Central memory CD8-positive, alpha-beta T cell (primary cell): ENCODE results near the gene MTHFSD.

ENCODE experiments used
- ATAC-seq: fragments of 150-1000 bp; cut with Tn5 transposase; replicated peaks from 2 replicates; pipeline ENCODE4 v1.10.0; 2022; ENCODE audit warnings: mild to moderate bottlenecking, moderate FRiP score, moderate number of reproducible peaks; ENCODE audit not compliant: poor library complexity, severe bottlenecking; ENCODE audit errors: extremely low read depth
- DNase-seq, 2 donors: peaks; one replicate each; pipeline ENCODE4 v3.0.0; 2021; ENCODE audit warnings: low spot score in 2 of 2
- H3K27ac Mint-ChIP-seq: one replicate; pipeline ENCODE4 v1.8.0; 2022; ENCODE audit warnings: low read depth, mild to moderate bottlenecking, moderate library complexity, mixed read lengths
- H3K27me3 Mint-ChIP-seq: one replicate; pipeline ENCODE4 v1.8.0; 2022; ENCODE audit warnings: mixed read lengths
- H3K36me3 Mint-ChIP-seq: one replicate; pipeline ENCODE4 v1.8.0; 2022; ENCODE audit warnings: mild to moderate bottlenecking, moderate library complexity, mixed read lengths; ENCODE audit not compliant: insufficient read depth
- H3K4me1 Mint-ChIP-seq: one replicate; pipeline ENCODE4 v1.8.0; 2022; ENCODE audit warnings: mixed read lengths
- H3K4me3 Mint-ChIP-seq: one replicate; pipeline ENCODE4 v1.8.0; 2022; ENCODE audit warnings: mild to moderate bottlenecking, moderate library complexity, mixed read lengths
- H3K9me3 Mint-ChIP-seq: one replicate; pipeline ENCODE4 v1.8.0; 2022; ENCODE audit warnings: mixed read lengths

The MTHFSD gene

GRCh38 chr16:86563469-86564345 is 8.7 kb upstream of the MTHFSD start:
- Mint-ChIP-seq H3K4me3 (peak overlapping the region; percentile 54), H3K36me3 (peaks cover 2% of the 10 kb centered on the region), H3K27ac (no peak overlapping the region), H3K27me3 (peaks cover 51% of the 10 kb centered on the region), H3K4me1 (peaks cover 15% of the 10 kb centered on the region), H3K9me3 (no peaks in the 10 kb centered on the region)
- DNase-seq, result peak; percentile 80
- peak; percentile 86 for ATAC-seq

GRCh38 chr16:86562356-86562755 is 7.3 kb upstream of the MTHFSD start:
- H3K27me3 Mint-ChIP-seq, result peaks cover 61% of the 10 kb centered on the region
- no peaks in the 10 kb centered on the region for H3K36me3 Mint-ChIP-seq
- peaks cover 15% of the 10 kb centered on the region for H3K4me1 Mint-ChIP-seq
- no peak overlapping the region for H3K27ac Mint-ChIP-seq
- no peak overlapping the region for H3K4me3 Mint-ChIP-seq
- H3K9me3 Mint-ChIP-seq, result no peaks in the 10 kb centered on the region
- ATAC-seq (no peak), DNase-seq (no peak)

GRCh38 chr16:86559802-86560305 is 4.8 kb upstream of the MTHFSD start:
- H3K27me3 Mint-ChIP-seq, result peaks cover 50% of the 10 kb centered on the region
- H3K4me1 Mint-ChIP-seq, result peaks cover 24% of the 10 kb centered on the region
- H3K36me3 Mint-ChIP-seq, result peaks cover 5% of the 10 kb centered on the region
- no peak for ATAC-seq
- H3K27ac Mint-ChIP-seq, result no peak overlapping the region
- no peak for DNase-seq
- H3K9me3 Mint-ChIP-seq, result no peaks in the 10 kb centered on the region
- no peak overlapping the region for H3K4me3 Mint-ChIP-seq

GRCh38 chr16:86558355-86559193 is 3.5 kb upstream of the MTHFSD start:
- H3K36me3 Mint-ChIP-seq, result peaks cover 12% of the 10 kb centered on the region
- H3K4me3 Mint-ChIP-seq, result no peak overlapping the region
- ATAC-seq, result no peak
- H3K27ac Mint-ChIP-seq, result no peak overlapping the region
- peaks cover 37% of the 10 kb centered on the region for H3K27me3 Mint-ChIP-seq
- no peaks in the 10 kb centered on the region for H3K9me3 Mint-ChIP-seq
- no peak for DNase-seq
- peaks cover 20% of the 10 kb centered on the region for H3K4me1 Mint-ChIP-seq

- ATAC-seq, result no peak
- Mint-ChIP-seq H3K36me3 (peaks cover 12% of the 10 kb centered on the region), H3K27ac (no peak overlapping the region), H3K27me3 (peaks cover 33% of the 10 kb centered on the region), H3K4me1 (peaks cover 21% of the 10 kb centered on the region), H3K4me3 (no peak overlapping the region), H3K9me3 (no peaks in the 10 kb centered on the region)
- DNase-seq, result no peak
These were observed 2.6 kb upstream of the MTHFSD start for GRCh38 chr16:86557587-86557986.

- Mint-ChIP-seq H3K9me3 (no peaks in the 10 kb centered on the region), H3K36me3 (peaks cover 13% of the 10 kb centered on the region), H3K4me1 (peaks cover 24% of the 10 kb centered on the region), H3K4me3 (peak overlapping the region; percentile 95), H3K27ac (no peak overlapping the region), H3K27me3 (peaks cover 33% of the 10 kb centered on the region)
- no peak for ATAC-seq
- no peak for DNase-seq
These were observed 1.5 kb upstream of the MTHFSD start for GRCh38 chr16:86556576-86556975.

- peaks cover 33% of the 10 kb centered on the region for H3K27me3 Mint-ChIP-seq
- ATAC-seq, result no peak
- H3K4me3 Mint-ChIP-seq, result peak overlapping the region; percentile 95
- peaks cover 13% of the 10 kb centered on the region for H3K36me3 Mint-ChIP-seq
- peak overlapping the region; percentile 98 for H3K27ac Mint-ChIP-seq
- H3K4me1 Mint-ChIP-seq, result peaks cover 24% of the 10 kb centered on the region
- H3K9me3 Mint-ChIP-seq, result no peaks in the 10 kb centered on the region
- no peak for DNase-seq
These were observed 655 bp upstream of the MTHFSD start for GRCh38 chr16:86555704-86556075.

GRCh38 chr16:86554599-86554916 is 477 bp downstream of the MTHFSD start:
- DNase-seq (no peak), ATAC-seq (no peak)
- peaks cover 24% of the 10 kb centered on the region for H3K4me1 Mint-ChIP-seq
- no peaks in the 10 kb centered on the region for H3K9me3 Mint-ChIP-seq
- H3K27ac Mint-ChIP-seq, result peak overlapping the region; percentile 98
- peak overlapping the region; percentile 95 for H3K4me3 Mint-ChIP-seq
- H3K27me3 Mint-ChIP-seq, result peaks cover 22% of the 10 kb centered on the region
- peaks cover 16% of the 10 kb centered on the region for H3K36me3 Mint-ChIP-seq

- DNase-seq, result no peak
- no peaks in the 10 kb centered on the region for H3K9me3 Mint-ChIP-seq
- peaks cover 24% of the 10 kb centered on the region for H3K4me1 Mint-ChIP-seq
- H3K27ac Mint-ChIP-seq, result peak overlapping the region; percentile 98
- ATAC-seq, result no peak
- peak overlapping the region; percentile 95 for H3K4me3 Mint-ChIP-seq
- H3K27me3 Mint-ChIP-seq, result peaks cover 10% of the 10 kb centered on the region
- peaks cover 16% of the 10 kb centered on the region for H3K36me3 Mint-ChIP-seq
These were observed 1.7 kb downstream of the MTHFSD start for GRCh38 chr16:86553356-86553755.

- Mint-ChIP-seq H3K4me3 (no peak overlapping the region), H3K27ac (no peak overlapping the region), H3K4me1 (peaks cover 19% of the 10 kb centered on the region), H3K27me3 (no peaks in the 10 kb centered on the region), H3K9me3 (no peaks in the 10 kb centered on the region), H3K36me3 (peaks cover 32% of the 10 kb centered on the region)
- DNase-seq (no peak), ATAC-seq (no peak)
These were observed 4.8 kb downstream of the MTHFSD start for GRCh38 chr16:86550281-86550680.

- ATAC-seq, result no peak
- Mint-ChIP-seq H3K4me1 (peaks cover 15% of the 10 kb centered on the region), H3K36me3 (peaks cover 29% of the 10 kb centered on the region)
These were observed 5.2 kb downstream of the MTHFSD start for GRCh38 chr16:86549893-86550190.

GRCh38 chr16:86549076-86549892 is 5.8 kb downstream of the MTHFSD start:
- no peaks in the 10 kb centered on the region for H3K27me3 Mint-ChIP-seq
- no peak overlapping the region for H3K4me3 Mint-ChIP-seq
- H3K36me3 Mint-ChIP-seq, result peaks cover 26% of the 10 kb centered on the region
- no peak overlapping the region for H3K27ac Mint-ChIP-seq
- DNase-seq, result no peak
- peak; percentile 24 for ATAC-seq
- peaks cover 12% of the 10 kb centered on the region for H3K4me1 Mint-ChIP-seq
- no peaks in the 10 kb centered on the region for H3K9me3 Mint-ChIP-seq

More at GRCh38 chr16:86549893-86550190, 5.2 kb downstream of the MTHFSD start:
- no peak for DNase-seq
- Mint-ChIP-seq H3K4me3 (no peak overlapping the region), H3K9me3 (no peaks in the 10 kb centered on the region), H3K27ac (no peak overlapping the region), H3K27me3 (no peaks in the 10 kb centered on the region)
